Pericardium fibroblast (primary cell): ENCODE measurements around the gene UGT2B11. TPM values are rescaled to one million over a fixed set of nuclear protein-coding genes. Genes with fewer than 3 reads are reported as not detected.

ENCODE experiments used
- total RNA-seq: library from RNA; depleted of rRNA; stranded (reverse); fragments of >200 nt; gene quantifications from 2 replicates; pipeline ENCODE4 v1.2.3, GENCODE V29; 2015

UGT2B11 gene
- total RNA-seq: not detected in 2 replicates

DNA sequence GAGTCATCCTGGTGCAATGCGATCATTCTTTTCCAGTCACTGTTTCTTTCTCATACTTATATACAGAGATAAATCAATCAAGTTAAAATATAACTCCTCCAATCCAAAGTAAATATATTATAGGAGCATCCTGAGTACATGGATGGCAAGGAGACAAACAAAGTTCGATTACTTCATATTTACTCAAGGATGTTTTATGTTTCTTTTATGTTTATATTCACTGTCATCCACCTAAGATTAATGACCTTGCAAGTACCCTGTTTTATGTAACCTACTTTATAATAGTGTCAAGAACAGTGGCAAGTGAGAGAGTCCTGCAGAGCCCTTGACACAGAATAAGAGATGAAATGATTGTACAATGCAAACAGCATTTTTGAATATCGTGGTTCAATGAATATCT, at the start of gene UGT2B11:
UGT2B11 (minus strand) TSS at position 33 of the 400 bp plus-strand sequence; CDS start at position 7, 26 bp downstream.

Other genes starting within 250 kb of the UGT2B11 start
- gene UGT2B7, start 118.3 kb downstream of the UGT2B11 start, total RNA-seq: not detected in 2 replicates
- not detected in 2 replicates for gene UGT2B28, start 65.7 kb upstream of the UGT2B11 start, total RNA-seq